Natural killer cell (primary cell): ENCODE measurements around the gene CCL25. TPM values are rescaled to one million over a fixed set of nuclear protein-coding genes. Genes with fewer than 3 reads are reported as not detected.

Source experiments
- ATAC-seq, 3 donors: fragments of 150-1000 bp in 2 of 3; fragments of 200-7000 bp in 1 of 3; cut with Tn5 transposase; 1 replicate in 1 of 3; 2 replicates in 2 of 3; pipeline ENCODE4 v1.10.0; 2021; ENCODE audit warnings: mild to moderate bottlenecking in 2 of 3, moderate library complexity in 2 of 3
- DNase-seq, 2 donors: peaks; one replicate each; pipeline versions ENCODE4 v3.0.0 to v3.0.0-alpha.2; 2013 to 2021; ENCODE audit warnings: mixed read lengths in 1 of 2
- H3K27ac ChIP-seq: one replicate; pipeline ENCODE4 v1.5.1; 2013; ENCODE audit warnings: mild to moderate bottlenecking, low read length
- H3K27me3 ChIP-seq: one replicate; pipeline ENCODE4 v1.6.1; 2013; ENCODE audit warnings: low read length; ENCODE audit not compliant: control insufficient read depth, insufficient read depth
- H3K36me3 ChIP-seq: one replicate; pipeline ENCODE4 v1.6.1; 2013; ENCODE audit warnings: low read length; ENCODE audit not compliant: control insufficient read depth, insufficient read depth
- H3K4me1 ChIP-seq: one replicate; pipeline ENCODE4 v1.6.1; 2013; ENCODE audit warnings: low read length; ENCODE audit not compliant: control insufficient read depth, insufficient read depth
- H3K4me3 ChIP-seq: one replicate; pipeline ENCODE4 v1.5.1; 2013; ENCODE audit warnings: low read length
- H3K9me3 ChIP-seq: one replicate; pipeline ENCODE4 v1.6.1; 2013; ENCODE audit warnings: low read length; ENCODE audit not compliant: control insufficient read depth, insufficient read depth
- H3K27ac Mint-ChIP-seq, 2 donors: one replicate each; pipeline ENCODE4 v1.8.0; 2022; ENCODE audit warnings: mild to moderate bottlenecking in 2 of 2, mixed read lengths in 2 of 2, moderate library complexity in 1 of 2
- H3K27me3 Mint-ChIP-seq, 2 donors: one replicate each; pipeline ENCODE4 v1.8.0; 2022; ENCODE audit warnings: low read depth in 2 of 2, mixed read lengths in 2 of 2
- H3K36me3 Mint-ChIP-seq: one replicate; pipeline ENCODE4 v1.8.0; 2022; ENCODE audit warnings: mixed read lengths
- H3K4me1 Mint-ChIP-seq, 2 donors: one replicate each; pipeline ENCODE4 v1.8.0; 2022; ENCODE audit warnings: mixed read lengths in 2 of 2
- H3K4me3 Mint-ChIP-seq: one replicate; pipeline ENCODE4 v1.8.0; 2022; ENCODE audit warnings: mild to moderate bottlenecking, moderate library complexity, mixed read lengths
- H3K9me3 Mint-ChIP-seq, 2 donors: one replicate each; pipeline ENCODE4 v1.8.0; 2022; ENCODE audit warnings: mixed read lengths in 2 of 2
- WGBS: methylation state at CpG from one replicate; pipeline ENCODE4 v1.1.7; 2013; ENCODE audit warnings: missing lambda C conversion rate; ENCODE audit not compliant: insufficient coverage; 5-methylcytosine and 5-hydroxymethylcytosine counted together
- intact Hi-C: fragments of 100-400 bp; cut with micrococcal nuclease; formaldehyde crosslinking; loops from one replicate; pipeline ENCODE4 v1.14.2; 2022
- total RNA-seq, 4 donors: library from RNA; stranded (reverse); fragments of 120-200 nt in 1 of 4; gene quantifications; one replicate each; pipeline versions ENCODE4 v1.2.3 to v1.2.4, GENCODE V29; 2013 to 2022
- TF ChIP-seq, protein P1 (sequence below): fragments of 200-600 bp; IDR thresholded peaks from one replicate; pipeline ENCODE4 v1.8.0; 2022; ENCODE audit warnings: antibody characterized with exemption

CCL25 gene
- total RNA-seq, 3 donors from 2014 or later (not counting 1 experiment from before 2014, with no cell fraction given), result 0.28 TPM; not detected in 2

DNA sequence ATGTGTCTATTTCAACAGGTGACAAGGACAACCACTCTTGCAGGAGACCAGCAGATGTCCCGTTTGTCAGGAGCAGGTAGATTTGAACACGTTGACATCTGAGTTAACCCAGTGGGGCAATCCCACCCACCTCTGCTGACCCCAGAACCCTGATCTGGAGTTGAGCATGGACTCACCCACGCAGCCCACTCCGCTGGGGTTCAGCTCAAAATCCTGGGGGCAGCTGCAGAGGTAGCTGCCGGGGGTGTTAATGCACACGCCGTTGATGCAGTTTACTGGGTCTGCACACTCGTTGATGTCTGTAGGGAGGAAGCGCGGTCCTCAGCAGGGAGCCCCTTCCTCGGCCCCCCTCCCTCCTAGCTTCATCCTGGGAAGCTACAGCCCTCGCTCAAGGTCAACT is 56.9 kb downstream of the CCL25 start:
- no peaks in the 10 kb centered on the region for H3K9me3 Mint-ChIP-seq
- DNase-seq (no peak), ATAC-seq (no peak)
- no peaks in the 10 kb centered on the region for H3K4me1 ChIP-seq
- no peaks in the 10 kb centered on the region for H3K4me1 Mint-ChIP-seq
- peaks cover 3 to 5% of the 10 kb centered on the region in 2 donors for H3K27me3 Mint-ChIP-seq
- 72% methylated on average over 12 of the region's 12 CpGs for WGBS
- TF ChIP-seq, protein P1, sequence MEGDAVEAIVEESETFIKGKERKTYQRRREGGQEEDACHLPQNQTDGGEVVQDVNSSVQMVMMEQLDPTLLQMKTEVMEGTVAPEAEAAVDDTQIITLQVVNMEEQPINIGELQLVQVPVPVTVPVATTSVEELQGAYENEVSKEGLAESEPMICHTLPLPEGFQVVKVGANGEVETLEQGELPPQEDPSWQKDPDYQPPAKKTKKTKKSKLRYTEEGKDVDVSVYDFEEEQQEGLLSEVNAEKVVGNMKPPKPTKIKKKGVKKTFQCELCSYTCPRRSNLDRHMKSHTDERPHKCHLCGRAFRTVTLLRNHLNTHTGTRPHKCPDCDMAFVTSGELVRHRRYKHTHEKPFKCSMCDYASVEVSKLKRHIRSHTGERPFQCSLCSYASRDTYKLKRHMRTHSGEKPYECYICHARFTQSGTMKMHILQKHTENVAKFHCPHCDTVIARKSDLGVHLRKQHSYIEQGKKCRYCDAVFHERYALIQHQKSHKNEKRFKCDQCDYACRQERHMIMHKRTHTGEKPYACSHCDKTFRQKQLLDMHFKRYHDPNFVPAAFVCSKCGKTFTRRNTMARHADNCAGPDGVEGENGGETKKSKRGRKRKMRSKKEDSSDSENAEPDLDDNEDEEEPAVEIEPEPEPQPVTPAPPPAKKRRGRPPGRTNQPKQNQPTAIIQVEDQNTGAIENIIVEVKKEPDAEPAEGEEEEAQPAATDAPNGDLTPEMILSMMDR, result no peak
- intact Hi-C loops, result no loop called here
- no peak overlapping the region for H3K27ac Mint-ChIP-seq
- no peak overlapping the region for H3K4me3 Mint-ChIP-seq
- H3K27me3 ChIP-seq, result peaks cover 2% of the 10 kb centered on the region
- H3K36me3 ChIP-seq, result no peaks in the 10 kb centered on the region
- H3K36me3 Mint-ChIP-seq, result no peaks in the 10 kb centered on the region
- H3K4me3 ChIP-seq, result no peak overlapping the region
- H3K9me3 ChIP-seq, result no peaks in the 10 kb centered on the region
- H3K27ac ChIP-seq, result no peak overlapping the region

DNA sequence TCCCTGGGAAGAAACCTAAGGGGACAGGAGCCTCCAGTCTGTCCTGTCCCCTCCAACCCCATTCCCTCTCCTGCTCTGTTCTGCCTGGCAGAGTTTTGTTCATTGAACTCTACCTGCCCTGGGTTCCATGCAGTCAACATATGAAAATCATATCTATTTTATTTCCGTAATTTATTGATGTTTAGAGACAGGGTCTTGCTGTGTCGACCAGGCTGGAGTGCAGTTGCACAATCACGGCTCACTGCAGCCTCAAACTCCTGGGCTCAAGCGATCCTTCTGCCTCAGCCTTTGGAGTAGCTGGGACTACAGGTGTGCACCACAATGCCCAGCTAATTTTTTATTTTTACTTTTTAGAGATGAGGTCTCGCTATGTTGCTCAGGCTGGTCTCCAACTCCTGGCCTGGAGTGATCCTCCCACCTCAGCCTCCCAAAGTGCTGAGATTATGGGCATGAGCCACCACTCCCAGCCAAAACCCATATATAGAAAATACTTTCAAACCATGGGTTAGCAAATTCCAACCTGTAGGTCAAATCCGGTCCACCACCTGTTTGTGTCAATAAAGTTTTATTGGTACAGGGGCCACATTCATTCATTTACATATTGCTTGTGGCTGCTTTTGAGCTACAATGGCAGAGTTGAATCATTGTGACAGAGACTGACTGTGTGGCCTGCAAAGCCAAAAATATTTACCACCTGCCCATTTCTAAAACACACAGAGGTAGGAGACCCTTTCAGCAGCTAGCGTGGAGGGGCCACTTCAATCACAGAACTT is 57.5 kb downstream of the CCL25 start:
- 88% methylated on average over 7 of the region's 7 CpGs for WGBS
- Mint-ChIP-seq H3K27ac (no peak overlapping the region), H3K27me3 (peaks cover 3 to 5% of the 10 kb centered on the region in 2 donors), H3K36me3 (no peaks in the 10 kb centered on the region), H3K9me3 (no peaks in the 10 kb centered on the region), H3K4me1 (no peaks in the 10 kb centered on the region), H3K4me3 (no peak overlapping the region)
- no peaks in the 10 kb centered on the region for H3K9me3 ChIP-seq
- DNase-seq, result no peak
- no peaks in the 10 kb centered on the region for H3K36me3 ChIP-seq
- H3K4me3 ChIP-seq, result no peak overlapping the region
- H3K27ac ChIP-seq, result no peak overlapping the region
- ATAC-seq, result no peak
- TF ChIP-seq, protein P1, result no peak
- intact Hi-C loops, result no loop called here
- no peaks in the 10 kb centered on the region for H3K4me1 ChIP-seq
- peaks cover 2% of the 10 kb centered on the region for H3K27me3 ChIP-seq

DNA sequence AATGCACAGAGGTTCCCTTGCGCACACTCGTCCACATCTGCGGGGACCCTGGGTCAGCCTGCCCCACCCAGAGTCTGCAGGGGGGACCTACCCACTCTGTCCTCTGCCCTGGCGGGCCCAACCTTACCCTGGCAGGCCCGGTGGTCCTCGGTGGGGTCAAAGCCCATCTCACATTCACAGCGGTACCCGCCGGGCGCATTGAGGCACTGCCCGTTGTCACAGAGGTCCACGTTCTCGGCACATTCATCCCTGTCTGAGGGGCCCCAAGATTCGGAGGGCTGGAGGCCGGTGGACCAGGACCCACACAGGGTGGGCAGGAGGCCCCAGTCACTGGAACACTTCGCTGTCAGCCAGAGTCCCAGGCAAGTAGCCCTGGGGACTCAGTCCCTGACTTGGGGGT is 58.4 kb downstream of the CCL25 start:
- no peak for DNase-seq
- Mint-ChIP-seq H3K27me3 (no peaks in the 10 kb centered on the region), H3K4me1 (no peaks in the 10 kb centered on the region), H3K27ac (no peak overlapping the region), H3K36me3 (no peaks in the 10 kb centered on the region), H3K4me3 (no peak overlapping the region), H3K9me3 (no peaks in the 10 kb centered on the region)
- Histone ChIP-seq H3K27ac (no peak overlapping the region), H3K36me3 (no peaks in the 10 kb centered on the region), H3K4me1 (no peaks in the 10 kb centered on the region), H3K4me3 (no peak overlapping the region), H3K27me3 (peaks cover 2% of the 10 kb centered on the region), H3K9me3 (no peaks in the 10 kb centered on the region)
- ATAC-seq, result no peak
- intact Hi-C loops, result no loop called here
- WGBS, result 93% methylated on average over 16 of the region's 16 CpGs
- TF ChIP-seq, protein P1, result no peak

DNA sequence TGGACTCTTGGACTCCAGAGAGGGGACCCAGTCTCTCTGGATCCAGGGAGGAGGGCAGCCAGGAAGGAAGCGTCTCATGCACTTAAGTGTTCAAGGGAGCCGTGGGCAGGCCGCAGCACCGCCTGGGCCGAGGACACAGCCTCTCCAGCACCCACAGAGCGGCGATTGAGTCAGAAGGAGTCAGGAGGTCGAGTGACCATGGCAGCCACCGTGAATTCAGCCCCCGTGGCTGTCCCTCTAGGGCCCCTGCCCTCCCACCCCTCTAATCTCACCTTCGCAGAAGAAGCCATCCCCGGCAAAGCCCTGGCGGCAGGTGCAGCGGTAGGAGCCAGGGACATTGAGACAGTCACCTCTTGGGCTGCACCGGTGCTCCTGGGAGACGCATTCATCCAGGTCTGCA is 58.8 kb downstream of the CCL25 start:
- Mint-ChIP-seq H3K36me3 (no peaks in the 10 kb centered on the region), H3K27ac (no peak overlapping the region), H3K9me3 (no peaks in the 10 kb centered on the region), H3K27me3 (no peaks in the 10 kb centered on the region), H3K4me1 (no peaks in the 10 kb centered on the region), H3K4me3 (no peak overlapping the region)
- DNase-seq (no peak), ATAC-seq (no peak)
- Histone ChIP-seq H3K4me1 (no peaks in the 10 kb centered on the region), H3K36me3 (no peaks in the 10 kb centered on the region), H3K27me3 (no peaks in the 10 kb centered on the region), H3K4me3 (no peak overlapping the region), H3K27ac (no peak overlapping the region), H3K9me3 (no peaks in the 10 kb centered on the region)
- intact Hi-C loops, result no loop called here
- 86% methylated on average over 16 of the region's 16 CpGs for WGBS
- TF ChIP-seq, protein P1, result no peak
